Measurements from ENCODE around the gene L3MBTL3. TPM values are rescaled to one million over a fixed set of nuclear protein-coding genes. Genes with fewer than 3 reads are reported as not detected.

The L3MBTL3 gene
- polyA plus RNA-seq, 2 of the 4 experiments (the other 2 are of a cell fraction), result 3.0 to 5.9 TPM

DNA sequence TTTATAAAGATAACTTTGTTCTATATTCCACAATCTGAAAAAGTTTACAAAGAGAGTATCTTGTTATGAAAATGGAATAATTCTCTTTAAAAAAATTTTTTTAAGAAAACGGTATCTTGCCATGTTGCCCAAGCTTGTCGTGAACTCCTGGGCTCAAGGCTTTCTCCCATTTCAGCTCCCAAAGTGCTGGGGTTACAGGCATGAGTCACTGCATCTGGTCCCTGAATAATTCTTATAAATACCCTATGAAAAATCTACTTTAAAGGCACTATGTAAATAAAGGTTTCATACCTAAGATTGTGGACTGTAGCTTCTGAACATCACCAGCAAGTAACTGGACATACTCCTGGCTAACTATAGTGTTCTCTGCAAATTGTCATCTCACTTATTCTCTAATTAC, 144.0 kb downstream of the L3MBTL3 start (continued):
- TF ChIP-seq HDAC2 (IDR thresholded peaks at IDR 0.05), result no peak
- TF ChIP-seq ZC3H11A (IDR thresholded peaks at IDR 0.05), result no peak
- TF ChIP-seq ZNF302 (CRISPR knock-in tag; IDR thresholded peaks at IDR 0.05), result no peak
- no peak for TF ChIP-seq HEYL (CRISPR knock-in tag; IDR thresholded peaks at IDR 0.05)

DNA sequence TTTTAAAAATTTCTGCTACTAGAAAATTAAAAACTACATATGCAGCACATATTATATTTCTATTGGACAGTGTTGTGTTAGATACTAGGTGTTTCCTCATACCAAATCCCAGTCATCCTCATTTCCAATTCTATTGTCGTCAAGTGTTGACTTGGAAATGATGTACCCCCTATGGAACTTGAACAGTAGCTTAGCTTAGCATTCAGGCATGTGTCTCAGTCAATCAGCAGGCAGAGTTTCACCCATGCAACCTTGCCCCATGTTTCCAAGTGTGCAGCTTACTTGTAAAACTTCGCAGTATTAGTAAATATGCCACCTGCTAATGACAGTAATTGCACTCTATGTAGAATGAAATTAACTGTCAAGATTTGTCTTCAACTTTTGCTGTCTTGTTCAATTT, 144.9 kb downstream of the L3MBTL3 start:
- Histone ChIP-seq H3K4me2 (no peak overlapping the region), H3K9me3 (no peaks in the 10 kb centered on the region), H3K27ac (no peak overlapping the region), H3K4me3 (no peak overlapping the region), H3K4me1 (no peaks in the 10 kb centered on the region)
- 27% methylated on average over 2 of the region's 2 CpGs for WGBS (ENCODE audit: missing lambda C conversion rate)
- POLR2A ChIA-PET, result no interaction called here
- CTCF ChIA-PET, result no interaction called here
- no peak for DNase-seq (ENCODE audit: low read depth in 1 of 2, low spot score in 1 of 2)
- TF ChIP-seq, protein P1, sequence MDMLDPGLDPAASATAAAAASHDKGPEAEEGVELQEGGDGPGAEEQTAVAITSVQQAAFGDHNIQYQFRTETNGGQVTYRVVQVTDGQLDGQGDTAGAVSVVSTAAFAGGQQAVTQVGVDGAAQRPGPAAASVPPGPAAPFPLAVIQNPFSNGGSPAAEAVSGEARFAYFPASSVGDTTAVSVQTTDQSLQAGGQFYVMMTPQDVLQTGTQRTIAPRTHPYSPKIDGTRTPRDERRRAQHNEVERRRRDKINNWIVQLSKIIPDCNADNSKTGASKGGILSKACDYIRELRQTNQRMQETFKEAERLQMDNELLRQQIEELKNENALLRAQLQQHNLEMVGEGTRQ (IDR thresholded peaks at IDR 0.05), result no peak
- TF ChIP-seq RFX5 (IDR thresholded peaks at IDR 0.05) (no peak), FOXS1 (CRISPR knock-in tag; IDR thresholded peaks at IDR 0.05) (no peak), CEBPB (IDR thresholded peaks at IDR 0.05) (no peak), HOXB5 (CRISPR knock-in tag; IDR thresholded peaks at IDR 0.05) (no peak), RCOR1 (IDR thresholded peaks at IDR 0.05; ENCODE audit: low read depth, low read length) (no peak), SMC3 (IDR thresholded peaks at IDR 0.05) (no peak), PHF8 (IDR thresholded peaks at IDR 0.05; ENCODE audit: borderline replicate concordance, low read depth) (no peak), HDAC2 (IDR thresholded peaks at IDR 0.05) (no peak), MAZ (IDR thresholded peaks at IDR 0.05; ENCODE audit: borderline replicate concordance, low read depth, low read length) (no peak), ZC3H11A (IDR thresholded peaks at IDR 0.05) (no peak)
- TF ChIP-seq, protein P2, sequence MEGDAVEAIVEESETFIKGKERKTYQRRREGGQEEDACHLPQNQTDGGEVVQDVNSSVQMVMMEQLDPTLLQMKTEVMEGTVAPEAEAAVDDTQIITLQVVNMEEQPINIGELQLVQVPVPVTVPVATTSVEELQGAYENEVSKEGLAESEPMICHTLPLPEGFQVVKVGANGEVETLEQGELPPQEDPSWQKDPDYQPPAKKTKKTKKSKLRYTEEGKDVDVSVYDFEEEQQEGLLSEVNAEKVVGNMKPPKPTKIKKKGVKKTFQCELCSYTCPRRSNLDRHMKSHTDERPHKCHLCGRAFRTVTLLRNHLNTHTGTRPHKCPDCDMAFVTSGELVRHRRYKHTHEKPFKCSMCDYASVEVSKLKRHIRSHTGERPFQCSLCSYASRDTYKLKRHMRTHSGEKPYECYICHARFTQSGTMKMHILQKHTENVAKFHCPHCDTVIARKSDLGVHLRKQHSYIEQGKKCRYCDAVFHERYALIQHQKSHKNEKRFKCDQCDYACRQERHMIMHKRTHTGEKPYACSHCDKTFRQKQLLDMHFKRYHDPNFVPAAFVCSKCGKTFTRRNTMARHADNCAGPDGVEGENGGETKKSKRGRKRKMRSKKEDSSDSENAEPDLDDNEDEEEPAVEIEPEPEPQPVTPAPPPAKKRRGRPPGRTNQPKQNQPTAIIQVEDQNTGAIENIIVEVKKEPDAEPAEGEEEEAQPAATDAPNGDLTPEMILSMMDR (IDR thresholded peaks at IDR 0.05), result no peak
- TF ChIP-seq, protein P3, sequence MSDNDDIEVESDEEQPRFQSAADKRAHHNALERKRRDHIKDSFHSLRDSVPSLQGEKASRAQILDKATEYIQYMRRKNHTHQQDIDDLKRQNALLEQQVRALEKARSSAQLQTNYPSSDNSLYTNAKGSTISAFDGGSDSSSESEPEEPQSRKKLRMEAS (IDR thresholded peaks at IDR 0.05), result no peak
- TF ChIP-seq, protein P4, sequence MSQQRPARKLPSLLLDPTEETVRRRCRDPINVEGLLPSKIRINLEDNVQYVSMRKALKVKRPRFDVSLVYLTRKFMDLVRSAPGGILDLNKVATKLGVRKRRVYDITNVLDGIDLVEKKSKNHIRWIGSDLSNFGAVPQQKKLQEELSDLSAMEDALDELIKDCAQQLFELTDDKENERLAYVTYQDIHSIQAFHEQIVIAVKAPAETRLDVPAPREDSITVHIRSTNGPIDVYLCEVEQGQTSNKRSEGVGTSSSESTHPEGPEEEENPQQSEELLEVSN (IDR thresholded peaks at IDR 0.05; ENCODE audit: borderline replicate concordance, low read depth), result no peak
- no peak for FAIRE-seq
- no peak for ATAC-seq

DNA sequence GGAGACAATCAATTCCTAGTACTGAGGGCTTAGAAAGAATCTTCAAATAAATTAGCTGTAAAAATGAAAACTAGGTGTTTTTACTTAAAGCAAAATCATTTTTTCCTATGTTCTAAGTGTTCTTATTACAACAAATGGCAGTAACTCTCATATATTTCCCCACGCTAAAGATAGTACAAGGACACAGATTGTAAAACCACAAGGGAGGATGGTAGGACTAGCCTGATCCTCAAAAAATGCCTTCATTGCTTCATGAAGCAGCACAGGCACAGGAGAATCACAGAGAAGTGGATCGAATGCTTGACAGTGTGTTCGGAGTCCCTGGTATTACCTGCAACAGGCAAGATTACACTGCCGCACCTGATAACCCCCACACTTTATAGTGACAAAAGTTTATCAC, 145.9 kb downstream of the L3MBTL3 start:
- TF ChIP-seq HOXB13 (CRISPR knock-in tag; IDR thresholded peaks at IDR 0.05; ENCODE audit: low read depth) (no peak), RFX5 (IDR thresholded peaks at IDR 0.05) (no peak)
- TF ChIP-seq, protein P5, sequence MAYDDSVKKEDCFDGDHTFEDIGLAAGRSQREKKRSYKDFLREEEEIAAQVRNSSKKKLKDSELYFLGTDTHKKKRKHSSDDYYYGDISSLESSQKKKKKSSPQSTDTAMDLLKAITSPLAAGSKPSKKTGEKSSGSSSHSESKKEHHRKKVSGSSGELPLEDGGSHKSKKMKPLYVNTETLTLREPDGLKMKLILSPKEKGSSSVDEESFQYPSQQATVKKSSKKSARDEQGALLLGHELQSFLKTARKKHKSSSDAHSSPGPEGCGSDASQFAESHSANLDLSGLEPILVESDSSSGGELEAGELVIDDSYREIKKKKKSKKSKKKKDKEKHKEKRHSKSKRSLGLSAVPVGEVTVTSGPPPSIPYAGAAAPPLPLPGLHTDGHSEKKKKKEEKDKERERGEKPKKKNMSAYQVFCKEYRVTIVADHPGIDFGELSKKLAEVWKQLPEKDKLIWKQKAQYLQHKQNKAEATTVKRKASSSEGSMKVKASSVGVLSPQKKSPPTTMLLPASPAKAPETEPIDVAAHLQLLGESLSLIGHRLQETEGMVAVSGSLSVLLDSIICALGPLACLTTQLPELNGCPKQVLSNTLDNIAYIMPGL (CRISPR knock-in tag; IDR thresholded peaks at IDR 0.05; ENCODE audit: borderline replicate concordance), result no peak
- CTCF ChIA-PET, result no interaction called here
- Histone ChIP-seq H3K27ac (no peak overlapping the region), H3K4me3 (no peak overlapping the region), H3K9me3 (no peaks in the 10 kb centered on the region), H3K4me1 (no peaks in the 10 kb centered on the region), H3K4me2 (no peak overlapping the region)
- POLR2A ChIA-PET, result no interaction called here
- FAIRE-seq (no peak), DNase-seq (ENCODE audit: low read depth in 1 of 2, low spot score in 1 of 2) (no peak), ATAC-seq (no peak)
- WGBS (ENCODE audit: missing lambda C conversion rate), result 47% methylated on average over 4 of the region's 4 CpGs

Measured in A549 (cell line).